Stimulated activated CD4-positive, alpha-beta T cell treated with anti-CD3 and anti-CD28 coated beads, Interleukin-4, amount 100 ng/mL, for 4 hours (primary cell): Measurements from ENCODE around the gene POLR3E.
"Not testable (repeated sequence)": the region's sequence is repeated elsewhere in the genome, so short reads cannot be mapped to it uniquely, and the experiment has no call there.

Source experiments
- DNase-seq, 2 experiments: peaks; one replicate each; pipeline ENCODE4 v3.0.0-alpha.2; 2020

Gene POLR3E

GRCh38 chr16:22337045-22337444, 39.8 kb downstream of the POLR3E start:
- no peak for DNase-seq

DNA sequence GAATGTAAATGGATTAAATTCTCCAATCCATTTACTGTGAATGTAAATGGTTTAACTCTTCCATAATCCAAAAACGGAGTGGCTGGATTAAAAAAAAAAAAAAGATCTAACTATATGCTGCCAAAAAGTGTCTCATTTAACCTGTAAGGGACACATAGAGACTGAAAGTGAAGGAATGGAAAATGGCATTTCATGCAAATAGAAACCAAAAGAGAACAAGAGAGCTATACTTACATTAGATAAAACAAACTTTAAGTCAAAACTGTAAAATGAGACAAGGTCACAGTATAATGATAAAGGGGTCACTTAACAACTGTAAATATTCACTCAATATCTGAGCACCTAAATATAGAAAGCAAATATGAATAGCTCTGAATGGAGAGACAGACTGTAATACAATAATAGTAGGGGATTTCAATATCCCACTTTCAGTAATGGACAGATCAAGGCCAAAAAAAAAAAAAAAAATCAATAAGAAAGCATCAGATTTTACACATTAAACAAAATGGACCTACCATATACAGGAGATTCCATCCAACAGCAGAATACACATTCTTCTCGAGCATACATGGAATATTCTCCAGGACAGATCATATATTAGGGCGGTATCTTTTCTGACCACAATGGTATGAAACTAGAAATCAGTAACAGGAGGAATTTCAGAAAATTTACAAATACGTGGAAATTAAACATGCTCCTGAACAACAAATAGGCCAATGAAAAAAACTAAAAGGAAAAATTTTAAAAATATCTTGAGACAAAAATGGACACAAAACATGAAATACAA, 40.8 kb downstream of the POLR3E start:
- DNase-seq, result no peak

GRCh38 chr16:22340945-22341344, 43.7 kb downstream of the POLR3E start:
- no peak for DNase-seq

DNA sequence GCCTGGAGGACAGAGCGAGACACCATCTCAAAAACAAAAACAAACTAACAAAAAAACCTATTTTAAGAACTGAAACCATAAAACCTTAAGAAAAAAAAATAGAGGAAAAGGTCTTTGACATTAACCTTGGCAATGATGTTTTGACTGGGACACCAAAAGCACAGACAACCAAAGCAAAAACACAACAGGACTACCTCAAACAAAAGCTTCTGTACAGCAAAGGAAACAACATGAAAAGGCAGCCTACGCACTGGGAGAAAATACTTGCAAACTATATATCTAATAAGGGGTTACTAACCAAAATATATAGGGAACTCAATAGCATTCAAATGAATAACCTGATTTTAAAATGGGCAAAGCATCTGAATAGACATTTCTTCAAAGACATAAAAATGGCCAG, 44.9 kb downstream of the POLR3E start:
- DNase-seq, result no peak

GRCh38 chr16:22346483-22346882, 49.3 kb downstream of the POLR3E start:
- DNase-seq, result no peak

DNA sequence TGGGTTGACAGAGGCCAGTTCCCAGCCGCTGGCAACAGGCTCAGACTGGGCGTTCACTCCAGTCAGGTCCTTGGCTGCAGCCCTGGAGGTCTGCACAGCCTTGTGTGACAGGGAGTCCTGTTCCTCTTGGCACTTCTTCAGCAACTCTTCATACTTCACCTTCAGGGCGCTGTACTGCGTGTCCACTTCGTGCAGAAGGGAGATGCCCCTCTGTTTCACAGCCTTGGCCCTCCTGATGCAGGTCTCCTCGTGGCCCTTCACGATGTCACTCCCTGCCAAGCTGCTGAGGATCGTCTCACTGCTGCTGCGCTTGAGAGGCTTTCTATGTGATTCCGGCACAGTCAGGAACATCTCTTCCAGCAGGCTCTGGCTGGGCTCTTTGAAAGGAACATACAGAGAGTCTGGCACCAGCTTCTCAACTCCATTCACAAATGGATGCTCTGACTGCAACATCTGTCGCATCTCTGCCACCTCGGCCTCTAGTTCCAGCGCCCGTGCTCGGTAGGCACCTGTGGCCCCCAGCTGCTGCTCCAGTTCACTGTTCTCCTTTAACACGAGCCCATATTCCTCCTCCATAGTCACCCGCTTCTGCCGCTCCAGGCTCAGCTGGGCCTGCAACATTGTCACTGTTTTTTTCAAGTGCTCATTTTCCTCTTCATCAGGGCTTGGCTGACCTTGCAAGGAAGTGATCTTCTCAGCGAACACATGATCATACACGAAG, 50.1 kb downstream of the POLR3E start:
- DNase-seq, result no peak

DNA sequence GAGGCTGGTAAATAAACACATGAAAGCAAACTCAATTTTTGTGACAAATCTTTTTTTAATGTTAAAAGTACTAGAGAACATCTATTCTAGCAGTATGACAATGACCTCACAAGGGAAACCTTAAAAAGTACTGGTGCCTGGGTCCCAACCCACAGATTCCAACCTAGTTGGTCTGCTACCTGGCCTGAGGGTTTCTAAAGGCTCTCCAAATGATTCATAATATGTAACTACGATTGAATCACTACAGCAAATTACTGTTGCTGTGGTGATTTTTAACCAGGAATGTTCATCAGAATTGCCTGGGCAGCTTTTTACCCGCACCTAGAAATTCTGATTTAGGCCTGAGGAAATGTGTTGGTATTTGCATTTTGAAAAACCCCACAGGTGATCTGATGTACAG, 51.1 kb downstream of the POLR3E start:
- DNase-seq, result no peak

DNA sequence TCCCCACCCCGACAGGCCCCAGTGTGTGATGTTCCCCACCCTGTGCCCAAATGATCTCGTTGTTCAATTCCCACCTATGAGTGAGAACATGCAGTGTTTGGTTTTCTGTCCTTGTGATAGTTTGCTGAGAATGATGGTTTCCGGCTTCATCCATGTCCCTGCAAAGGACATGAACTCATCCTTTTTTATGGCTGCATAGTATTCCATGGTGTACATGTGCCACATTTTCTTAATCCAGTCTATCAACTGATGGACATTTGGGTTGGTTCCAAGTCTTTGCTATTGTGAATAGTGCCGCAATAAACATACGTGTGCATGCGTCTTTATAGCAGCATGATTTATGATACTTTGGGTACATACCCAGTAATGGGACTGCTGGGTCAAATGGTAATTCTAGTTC, 53.8 kb downstream of the POLR3E start:
- DNase-seq, result not testable (repeated sequence)

DNA sequence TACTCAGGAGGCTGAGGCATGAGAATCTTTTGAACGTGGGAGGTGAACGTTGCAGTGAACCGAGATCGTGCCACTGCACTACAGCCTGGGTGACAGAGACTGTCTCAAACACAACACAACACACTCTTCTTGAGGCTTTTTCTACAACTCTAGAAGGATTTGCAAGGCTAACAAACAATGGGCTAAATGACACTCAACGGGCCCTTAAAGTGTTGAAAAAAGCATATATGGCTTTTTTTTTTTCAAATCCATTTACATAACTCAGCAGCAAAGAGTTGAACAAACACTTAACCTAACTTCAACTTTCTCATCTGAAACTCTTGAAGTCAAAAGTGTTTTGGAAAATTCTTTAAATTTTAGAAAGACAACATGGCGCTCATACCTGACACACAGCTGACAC, 54.9 kb downstream of the POLR3E start:
- DNase-seq, result no peak

DNA sequence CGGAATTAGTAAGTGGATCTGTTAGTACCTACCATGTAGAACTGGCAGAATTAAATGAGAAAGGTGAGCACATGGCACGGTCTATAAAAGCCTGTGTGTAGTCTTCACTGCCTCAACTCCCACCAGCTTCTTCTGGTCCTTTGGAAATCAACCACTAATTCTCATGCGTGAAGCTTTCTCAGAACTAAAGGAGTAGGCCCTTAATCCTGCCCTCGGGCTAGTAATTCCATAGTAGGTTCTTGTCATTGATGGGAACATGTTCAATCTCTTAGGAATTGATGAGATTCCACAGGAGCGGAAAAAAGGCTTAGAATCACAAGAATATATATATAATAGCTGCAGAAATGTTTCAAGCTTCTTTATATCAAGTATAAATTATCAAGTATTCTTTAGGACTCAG, 55.5 kb downstream of the POLR3E start:
- no peak for DNase-seq

- DNase-seq, result no peak
These were observed 56.1 kb downstream of the POLR3E start for GRCh38 chr16:22353191-22353919.

DNA sequence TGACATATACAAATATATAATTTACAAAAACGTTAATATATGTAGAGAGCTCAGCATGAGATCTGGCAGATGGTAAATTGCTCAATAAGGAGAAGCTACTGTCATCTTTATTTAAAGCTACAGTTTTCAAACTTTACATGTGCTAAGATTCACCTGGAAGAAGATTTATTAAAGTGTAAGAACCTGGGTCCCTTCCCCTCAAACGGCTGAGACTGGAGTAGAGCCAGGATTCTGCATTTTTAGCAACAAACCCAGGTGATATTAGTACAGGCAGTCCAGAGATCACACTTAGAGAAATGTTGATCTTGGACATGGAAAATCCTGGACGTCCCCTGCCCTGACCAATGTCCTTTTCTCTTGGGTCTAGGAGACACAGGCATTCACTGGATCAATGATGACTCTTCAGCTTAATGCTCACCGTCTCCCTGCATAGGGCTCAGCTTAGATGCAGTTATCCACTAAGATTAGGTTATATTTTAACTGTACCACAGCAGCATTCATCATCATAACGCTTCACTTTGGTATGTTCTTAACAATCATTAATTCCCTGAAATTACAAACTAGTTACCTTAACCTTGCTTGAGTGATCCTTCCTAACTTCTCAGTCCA, 56.8 kb downstream of the POLR3E start:
- DNase-seq, result no peak

GRCh38 chr16:22355487-22355908, 58.3 kb downstream of the POLR3E start:
- no peak for DNase-seq

DNA sequence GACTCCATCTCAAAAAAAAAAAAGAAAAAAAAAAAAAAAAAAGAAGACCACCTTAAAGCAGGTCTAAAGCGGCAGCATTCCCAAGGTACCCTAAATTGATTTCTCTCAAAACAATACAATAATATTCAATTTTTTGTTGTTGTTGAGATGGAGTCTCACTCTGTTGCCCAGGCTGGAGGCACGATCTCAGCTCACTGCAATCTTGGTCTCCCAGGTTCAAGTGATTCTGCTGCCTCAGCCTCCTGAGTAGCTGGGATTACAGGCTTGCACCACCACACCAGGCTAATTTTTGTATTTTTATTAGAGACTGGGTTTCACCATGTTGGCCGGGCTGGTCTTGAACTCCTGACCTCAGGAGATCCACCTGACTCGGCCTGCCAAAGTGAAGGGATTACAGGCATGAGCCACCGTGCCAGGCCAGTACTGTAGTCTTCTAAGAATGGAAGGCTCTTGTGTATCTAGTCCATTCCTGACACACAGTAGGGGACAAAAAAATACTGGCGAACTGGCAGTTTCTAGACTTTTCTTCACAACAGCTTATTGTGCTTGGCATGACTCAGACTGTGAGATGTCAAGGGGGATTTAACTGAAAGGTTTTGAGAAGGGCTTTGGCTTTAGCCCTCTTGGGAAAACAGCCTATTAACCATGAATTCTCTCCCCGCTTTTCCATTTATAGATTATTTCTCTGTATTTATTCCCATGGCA, 59.9 kb downstream of the POLR3E start:
- no peak for DNase-seq

GRCh38 chr16:22357635-22357971, 60.4 kb downstream of the POLR3E start:
- no peak for DNase-seq

- no peak for DNase-seq
These were observed 60.8 kb downstream of the POLR3E start for GRCh38 chr16:22358000-22358399.

DNA sequence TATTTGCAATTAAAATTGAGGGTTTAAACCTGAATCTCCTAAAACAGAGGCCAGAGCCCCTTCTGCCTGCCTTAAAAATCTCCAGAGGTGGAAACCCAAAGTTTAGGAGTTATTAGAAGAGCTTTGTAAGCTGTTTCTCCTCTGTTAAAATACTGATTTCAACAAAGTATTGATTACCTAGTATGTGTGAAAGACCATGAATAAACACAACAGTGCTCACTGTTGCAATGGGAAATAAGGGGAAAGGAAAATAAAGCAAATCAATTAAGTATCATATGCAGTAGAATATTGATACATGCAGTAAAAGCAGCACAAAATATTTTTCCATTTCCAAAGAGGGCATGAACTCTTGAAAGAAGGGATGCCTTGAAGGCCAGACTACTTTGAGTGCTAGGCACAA, 62.5 kb downstream of the POLR3E start:
- DNase-seq, result no peak

DNA sequence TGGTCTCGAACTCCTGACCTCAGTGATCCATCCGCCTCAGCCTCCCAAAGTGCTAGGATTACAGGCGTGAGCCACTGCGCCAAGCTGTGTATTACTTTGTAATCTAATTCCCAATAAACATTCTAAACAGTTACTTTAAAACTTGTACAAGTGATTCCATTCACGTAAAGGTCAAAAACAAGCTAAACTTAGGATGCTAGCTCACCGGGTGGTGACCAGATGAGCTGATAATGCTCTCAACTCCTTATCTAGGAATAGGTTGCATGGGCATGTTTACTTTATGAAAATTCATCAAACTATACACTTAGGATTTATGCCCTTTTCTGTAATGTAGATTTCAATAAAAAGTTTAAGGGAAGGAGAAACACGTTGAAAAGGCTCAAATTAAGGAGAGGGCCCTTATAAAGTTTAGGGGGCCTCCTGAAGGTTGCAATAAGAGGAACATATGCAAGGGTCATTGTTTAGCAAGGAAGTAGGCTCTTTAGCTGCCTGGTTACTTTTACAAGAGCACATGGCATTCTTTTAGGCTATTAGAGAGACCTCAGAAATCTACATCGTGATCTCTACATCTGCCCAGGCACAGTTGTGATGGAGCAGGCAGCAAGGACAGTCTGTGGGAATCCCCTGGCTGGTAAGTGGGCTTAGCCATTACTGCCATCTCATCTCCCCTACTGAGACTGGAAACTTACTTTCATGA, 63.9 kb downstream of the POLR3E start:
- DNase-seq, result no peak

DNA sequence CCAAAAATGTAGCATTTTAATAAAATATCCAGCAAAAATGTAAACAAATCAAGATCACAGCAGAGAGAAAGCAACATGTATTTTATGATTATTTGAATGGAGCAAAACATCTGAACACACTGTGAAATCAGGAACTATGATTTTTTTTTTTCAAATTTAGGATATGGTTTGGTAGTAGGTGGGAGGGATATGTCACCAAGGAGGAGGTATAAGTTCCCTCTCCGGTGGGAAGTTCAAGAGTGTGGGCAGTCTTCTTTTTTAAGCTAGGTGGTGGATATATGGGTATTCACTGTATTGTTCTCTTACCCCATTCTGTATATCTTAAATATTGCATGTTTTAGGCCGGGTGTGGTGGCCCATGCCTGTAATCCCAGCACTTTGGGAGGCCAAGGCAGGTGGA, 67.0 kb downstream of the POLR3E start:
- DNase-seq, result no peak

GRCh38 chr16:22366371-22366770, 69.2 kb downstream of the POLR3E start:
- DNase-seq, result no peak

DNA sequence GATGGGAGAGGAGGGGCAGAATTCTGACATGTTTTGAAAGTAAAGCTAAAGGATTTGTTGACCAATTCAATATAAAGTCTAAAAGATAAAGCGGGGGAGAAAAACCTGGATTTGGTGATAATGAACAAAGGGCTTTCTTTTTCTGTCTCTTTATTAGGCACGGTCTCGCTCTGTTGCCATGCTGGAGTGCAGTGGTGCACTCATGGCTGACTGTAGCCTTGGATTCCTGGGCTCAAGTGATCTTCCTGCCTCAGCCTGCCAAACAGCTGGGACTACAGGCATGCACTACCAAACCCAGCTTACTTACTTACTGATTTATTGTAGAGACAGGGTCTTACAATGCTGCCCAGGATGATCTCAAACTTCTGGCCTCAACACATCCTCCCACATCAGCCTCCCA, 69.7 kb downstream of the POLR3E start:
- DNase-seq, result no peak

DNA sequence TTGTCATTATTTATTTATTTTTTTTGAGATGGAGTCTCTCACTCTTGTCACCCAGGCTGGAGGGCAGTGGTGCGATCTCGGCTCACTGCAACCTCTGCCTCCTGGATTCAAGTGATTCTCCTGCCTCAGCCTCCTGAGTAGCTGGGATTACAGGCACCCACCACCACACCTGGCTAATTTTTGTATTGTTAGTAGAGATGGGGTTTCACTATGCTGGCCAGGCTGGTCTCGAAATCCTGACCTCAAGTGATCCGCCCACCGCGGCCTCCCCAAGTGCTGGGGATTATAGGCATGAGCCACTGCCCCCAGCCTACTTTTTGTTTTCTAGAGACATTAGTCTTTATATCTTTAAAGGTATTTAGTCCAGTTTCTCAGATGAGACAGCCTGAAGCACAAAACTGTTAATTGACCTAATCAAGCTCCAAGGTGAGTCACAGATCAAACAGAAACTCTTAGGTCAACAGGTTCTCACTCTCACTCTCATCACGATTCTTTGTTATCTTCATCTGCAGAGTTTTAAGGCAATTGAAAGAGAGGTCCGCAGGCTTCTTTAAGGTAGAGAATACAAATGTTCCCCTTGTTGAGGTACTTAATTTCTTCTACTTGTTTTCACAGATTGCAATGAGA, 71.1 kb downstream of the POLR3E start:
- not testable (repeated sequence) for DNase-seq
